ENCODE measurements around the gene MED15.

GRCh38 chr22:20549232-20549841 is 41.9 kb downstream of the MED15 start:
- TF ChIP-seq GATA2 (IDR thresholded peaks at IDR 0.05; ENCODE audit: low read depth, low read length): no peak
- no peak for TF ChIP-seq GATA3 (IDR thresholded peaks at IDR 0.05; ENCODE audit: low read depth, low read length)

Measured in SH-SY5Y (cell line).